H1 (cell line): ENCODE measurements around the gene EXOG. TPM values are rescaled to one million over a fixed set of nuclear protein-coding genes. Genes with fewer than 3 reads are reported as not detected.

Experiments used
- CTCF ChIA-PET: fragments of 300-600 bp; sonication (Branson Sonifier 250); formaldehyde crosslinking; loops from one replicate; lab custom pipeline; 2021; ENCODE audit not compliant: partially characterized antibody; lab: Charles Lee
- POLR2A ChIA-PET: fragments of 300-600 bp; sonication (Branson Sonifier 250); formaldehyde crosslinking; loops from one replicate; lab custom pipeline; 2021; ENCODE audit warnings: inconsistent platforms; ENCODE audit not compliant: partially characterized antibody; lab: Charles Lee
- DNase-seq, 2 experiments: peaks; one replicate each; pipeline versions ENCODE4 v3.0.0 to v3.0.0-alpha.2; 2010 to 2022; ENCODE audit warnings: low spot score in 2 of 2, low read depth in 1 of 2, mixed read lengths in 1 of 2
- FAIRE-seq: peaks from 2 replicates; lab custom pipeline; 2011; peaks lifted over from hg19 to GRCh38; lab: Jason Lieb, UNC
- H2AFZ ChIP-seq: 2 replicates; pipeline ENCODE4 v1.8.1; 2012; ENCODE audit warnings: low read length, inconsistent platforms
- H2AK5ac ChIP-seq: 2 replicates; pipeline ENCODE4 v1.6.1; 2013; ENCODE audit warnings: low read depth, low read length
- H2BK120ac ChIP-seq: replicated peaks from 2 replicates; pipeline ENCODE3; 2013; ENCODE audit warnings: low read depth, low read length, inconsistent platforms
- H2BK12ac ChIP-seq: 2 replicates; pipeline ENCODE4 v1.6.1; 2013; ENCODE audit warnings: low read depth, low read length
- H2BK15ac ChIP-seq: 2 replicates; pipeline ENCODE4 v1.6.1; 2013; ENCODE audit warnings: low read length
- H2BK20ac ChIP-seq: 2 replicates; pipeline ENCODE4 v1.6.1; 2013; ENCODE audit warnings: low read length
- H2BK5ac ChIP-seq: 2 replicates; pipeline ENCODE4 v1.6.1; 2013; ENCODE audit warnings: low read depth, low read length
- H3K14ac ChIP-seq: 2 replicates; pipeline ENCODE4 v1.6.1; 2013; ENCODE audit warnings: inconsistent platforms; ENCODE audit not compliant: insufficient read length
- H3K18ac ChIP-seq: 2 replicates; pipeline ENCODE4 v1.6.1; 2013; ENCODE audit warnings: low read length; ENCODE audit errors: extremely low read depth
- H3K23ac ChIP-seq: 2 replicates; pipeline ENCODE4 v1.6.1; 2013; ENCODE audit warnings: inconsistent platforms; ENCODE audit not compliant: insufficient read length
- H3K23me2 ChIP-seq: 2 replicates; pipeline ENCODE4 v1.6.1; 2013; ENCODE audit warnings: low read depth, low read length
- H3K27ac ChIP-seq: 2 replicates; pipeline ENCODE4 v1.6.1; 2011; ENCODE audit warnings: low read depth, low read length, inconsistent platforms
- H3K27me3 ChIP-seq, 4 experiments: replicated peaks in 1 of 4; 1 replicate in 1 of 4; 2 replicates in 3 of 4; pipeline versions ENCODE4 v1.6.1 to v1.8.1; 2011 to 2013; ENCODE audit warnings: low read length in 3 of 4, mild to moderate bottlenecking in 3 of 4, inconsistent platforms in 2 of 4, mixed read lengths in 2 of 4, moderate library complexity in 1 of 4; ENCODE audit not compliant: control insufficient read depth in 3 of 4, insufficient read depth in 3 of 4; ENCODE audit errors: extremely low read depth in 1 of 4
- H3K36me3 ChIP-seq, 4 experiments: 2 replicates each; pipeline versions ENCODE4 v1.6.1 to v1.8.1; 2011 to 2013; ENCODE audit warnings: mild to moderate bottlenecking in 4 of 4, low read length in 3 of 4, moderate library complexity in 2 of 4, control low read depth in 1 of 4, inconsistent platforms in 1 of 4; ENCODE audit not compliant: insufficient read depth in 4 of 4, control insufficient read depth in 2 of 4
- H3K4ac ChIP-seq: replicated peaks from 2 replicates; pipeline ENCODE3; 2013; ENCODE audit warnings: low read length, low read depth, mixed read lengths, inconsistent platforms; ENCODE audit not compliant: insufficient read length
- H3K4me1 ChIP-seq, 4 experiments: replicated peaks in 1 of 4; 1 replicate in 1 of 4; 2 replicates in 3 of 4; pipeline versions ENCODE4 v1.6.1 to v1.8.1; 2011 to 2013; ENCODE audit warnings: low read length in 3 of 4, inconsistent platforms in 2 of 4, mixed read lengths in 1 of 4; ENCODE audit not compliant: insufficient read depth in 4 of 4, control insufficient read depth in 3 of 4
- H3K4me2 ChIP-seq, 2 experiments: 2 replicates each; pipeline versions ENCODE4 v1.6.1 to v1.8.1; 2011 to 2013; ENCODE audit warnings: low read depth in 2 of 2, low read length in 2 of 2, control low read depth in 1 of 2, inconsistent platforms in 1 of 2, mild to moderate bottlenecking in 1 of 2; ENCODE audit not compliant: insufficient read depth in 1 of 2
- H3K4me3 ChIP-seq, 4 experiments: fragments of 200-600, 300-600 bp in 1 of 4; sonication (generic), shearing (Covaris generic), sonication (Bioruptor Twin) in 1 of 4; 2 replicates each; pipeline versions ENCODE4 v1.5.1 to v1.8.1; 2011 to 2016; ENCODE audit warnings: low read length in 4 of 4, low read depth in 3 of 4, control low read depth in 2 of 4, inconsistent platforms in 2 of 4, mild to moderate bottlenecking in 2 of 4, mixed read lengths in 1 of 4, moderate library complexity in 1 of 4; ENCODE audit not compliant: insufficient read depth in 2 of 4; ENCODE audit errors: extremely low read depth in 1 of 4
- H3K56ac ChIP-seq: replicated peaks from 2 replicates; pipeline ENCODE3; 2013; ENCODE audit warnings: low read depth, mild to moderate bottlenecking, mixed read lengths, low read length, inconsistent platforms; ENCODE audit not compliant: insufficient read length
- H3K79me1 ChIP-seq: 2 replicates; pipeline ENCODE4 v1.6.1; 2013; ENCODE audit warnings: low read depth, low read length, control low read depth
- H3K79me2 ChIP-seq, 2 experiments: 2 replicates each; pipeline versions ENCODE4 v1.6.1 to v1.8.1; 2012 to 2013; ENCODE audit warnings: low read length in 2 of 2, mild to moderate bottlenecking in 2 of 2, inconsistent platforms in 1 of 2; ENCODE audit not compliant: insufficient read depth in 2 of 2, control insufficient read depth in 1 of 2
- H3K9ac ChIP-seq, 4 experiments: replicated peaks in 1 of 4; 1 replicate in 1 of 4; 2 replicates in 3 of 4; pipeline versions ENCODE4 v1.6.1 to v1.8.1; 2011 to 2013; ENCODE audit warnings: low read depth in 3 of 4, low read length in 3 of 4, control low read depth in 2 of 4, mild to moderate bottlenecking in 2 of 4, moderate library complexity in 2 of 4, inconsistent platforms in 1 of 4; ENCODE audit errors: extremely low read depth in 1 of 4
- H3K9me3 ChIP-seq, 2 experiments: 2 replicates each; pipeline versions ENCODE4 v1.6.1 to v1.8.1; 2012 to 2013; ENCODE audit warnings: mild to moderate bottlenecking in 2 of 2, moderate library complexity in 2 of 2, control low read depth in 1 of 2, inconsistent platforms in 1 of 2, low read depth in 1 of 2, low read length in 1 of 2, mixed read lengths in 1 of 2; ENCODE audit not compliant: insufficient read depth in 2 of 2
- H4K20me1 ChIP-seq, 2 experiments: replicated peaks in 1 of 2; 2 replicates each; pipeline versions ENCODE3 to v1.8.1; 2011 to 2013; ENCODE audit warnings: inconsistent platforms in 2 of 2, low read length in 2 of 2, mild to moderate bottlenecking in 1 of 2; ENCODE audit not compliant: insufficient read depth in 2 of 2, control insufficient read depth in 1 of 2
- H4K5ac ChIP-seq: 2 replicates; pipeline ENCODE4 v1.6.1; 2013; ENCODE audit warnings: low read length, low read depth, mixed read lengths, inconsistent platforms; ENCODE audit not compliant: insufficient read length
- H4K8ac ChIP-seq: 2 replicates; pipeline ENCODE4 v1.8.0; 2013; ENCODE audit warnings: mild to moderate bottlenecking, moderate library complexity, low read length, inconsistent platforms; ENCODE audit not compliant: insufficient read depth; ENCODE audit errors: extremely low read depth
- H4K91ac ChIP-seq: replicated peaks from 2 replicates; pipeline ENCODE3; 2013; ENCODE audit warnings: low read length, mixed read lengths, inconsistent platforms; ENCODE audit not compliant: insufficient read length
- CBX8 ChIP-seq: fragments of 300-800, 300-1000 bp; sonication (generic); IDR thresholded peaks from 2 replicates; pipeline ENCODE4 v1.7.1; 2016; ENCODE audit warnings: low read depth, low read length, borderline replicate concordance
- EGR1 ChIP-seq: IDR thresholded peaks from 2 replicates; pipeline ENCODE4 v1.6.1; 2011; ENCODE audit warnings: low read depth, low read length, borderline replicate concordance
- GTF2F1 ChIP-seq: IDR thresholded peaks from 2 replicates; pipeline ENCODE4 v1.6.1; 2012; ENCODE audit warnings: low read depth, low read length, improper control_type of control experiment, borderline replicate concordance
- JUND ChIP-seq: IDR thresholded peaks from 2 replicates; pipeline ENCODE4 v1.6.1; 2011; ENCODE audit warnings: mild to moderate bottlenecking, improper control_type of control experiment, low read length
- KDM1A ChIP-seq: fragments of 200-600, 300-600 bp; sonication (generic); IDR thresholded peaks from 2 replicates; pipeline ENCODE4 v1.7.1; 2016; ENCODE audit warnings: mild to moderate bottlenecking, low read length, borderline replicate concordance
- POLR2A ChIP-seq, 2 experiments: IDR thresholded peaks; 1 replicate in 1 of 2; 2 replicates in 1 of 2; pipeline ENCODE4 v1.6.1; 2011; ENCODE audit warnings: low read depth in 2 of 2, low read length in 2 of 2, mild to moderate bottlenecking in 2 of 2; ENCODE audit errors: control extremely low read depth in 1 of 2
- RAD21 ChIP-seq, 2 experiments: IDR thresholded peaks in 1 of 2; conservative IDR thresholded peaks in 1 of 2; 2 replicates each; pipeline ENCODE4 v1.6.1; 2011; ENCODE audit warnings: low read depth in 2 of 2, low read length in 2 of 2, improper control_type of control experiment in 1 of 2, inconsistent platforms in 1 of 2, mild to moderate bottlenecking in 1 of 2, moderate library complexity in 1 of 2
- SAP30 ChIP-seq: fragments of 300-600 bp; sonication (generic); IDR thresholded peaks from 2 replicates; pipeline ENCODE4 v1.7.1; 2012; ENCODE audit warnings: low read length, moderate library complexity, mild to moderate bottlenecking, inconsistent platforms; ENCODE audit not compliant: insufficient read depth, insufficient replicate concordance
- SP2 ChIP-seq: IDR thresholded peaks from 2 replicates; pipeline ENCODE4 v1.6.1; 2012; ENCODE audit warnings: mild to moderate bottlenecking, low read length, inconsistent platforms
- TAF1 ChIP-seq: IDR thresholded peaks from 2 replicates; pipeline ENCODE4 v1.6.1; 2011; ENCODE audit warnings: mild to moderate bottlenecking, low read depth, low read length
- TEAD4 ChIP-seq: IDR thresholded peaks from 2 replicates; pipeline ENCODE4 v1.6.1; 2012; ENCODE audit warnings: low read depth, low read length, inconsistent platforms, mixed read lengths
- WGBS, 2 experiments: shearing (Covaris generic) in 1 of 2; methylation state at CpG; one replicate each; pipeline versions ENCODE4 v1.1.6 to v1.1.7; 2013 to 2015; ENCODE audit warnings: low lambda C conversion rate in 2 of 2, mixed read lengths in 2 of 2, inconsistent platforms in 1 of 2, low coverage in 1 of 2, missing lambda C conversion rate in 1 of 2; ENCODE audit not compliant: insufficient replicate concordance in 2 of 2, insufficient coverage in 1 of 2, insufficient read length in 1 of 2; ENCODE audit errors: extremely low coverage in 1 of 2, missing lambda C conversion rate in 1 of 2; 5-methylcytosine and 5-hydroxymethylcytosine counted together
- polyA plus RNA-seq, 7 experiments: library from polyadenylated mRNA; depleted of rRNA in 3 of 7; stranded (reverse) in 5 of 7; unstranded in 2 of 7; fragments of >200 nt in 5 of 7; fragments of 200-250 nt in 2 of 7; gene quantifications; 1 replicate in 5 of 7; 2 replicates in 1 of 7; 4 replicates in 1 of 7; pipeline versions ENCODE4 v1.2.1 to v1.2.3, GENCODE V29; 2011 to 2013; ENCODE audit warnings: missing spikeins in 2 of 7, mixed read lengths in 2 of 7
- total RNA-seq: library from RNA; stranded (reverse); fragmentation: NEBNext Ultra II Directional; extraction: Animal tissue kit (Norgen Biotek cat#: 25700); gene quantifications from 2 replicates; pipeline ENCODE4 v1.2.1, GENCODE V29; 2021
- TF ChIP-seq, protein P1 (sequence below), 3 experiments: IDR thresholded peaks; 1 replicate in 2 of 3; 2 replicates in 1 of 3; pipeline versions ENCODE4 v1.5.1 to v1.6.1; 2011; ENCODE audit warnings: low read length in 3 of 3, mild to moderate bottlenecking in 3 of 3, inconsistent platforms in 2 of 3, low read depth in 1 of 3, moderate library complexity in 1 of 3; ENCODE audit not compliant: insufficient read depth in 1 of 3; ENCODE audit errors: control extremely low read depth in 1 of 3

The EXOG gene
- total and polyA plus RNA-seq, 2 of the 8 experiments (the other 6 are each of a cell fraction or from before 2014, with no cell fraction given), result 7.2 to 12.9 TPM

DNA sequence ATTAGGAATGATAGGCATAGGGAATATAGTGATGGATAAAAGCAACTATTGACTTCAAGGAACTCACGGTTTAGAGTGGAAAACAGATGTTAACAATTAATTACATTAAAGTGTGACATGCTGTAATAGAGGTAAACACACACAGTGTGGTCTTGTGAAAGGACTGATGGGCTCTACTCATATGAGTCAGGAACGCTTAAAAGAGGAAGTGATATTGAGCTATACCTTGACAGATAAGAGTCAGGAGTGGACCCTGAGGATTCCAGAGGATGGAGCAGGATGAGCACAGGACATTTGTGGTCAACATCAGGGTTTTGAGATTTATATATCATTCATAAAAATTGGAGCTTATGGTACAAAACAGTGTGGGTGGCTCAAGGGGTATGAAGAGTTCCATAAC is 11.0 kb downstream of the EXOG start:
- Histone ChIP-seq H2BK15ac (no peak overlapping the region), H3K18ac (no peak overlapping the region), H2AFZ (no peak overlapping the region), H4K91ac (no peak overlapping the region), H3K23me2 (no peaks in the 10 kb centered on the region), H2BK20ac (no peak overlapping the region), H3K9ac (no peak overlapping the region), H2AK5ac (no peak overlapping the region), H3K4me2 (no peak overlapping the region), H3K4ac (no peak overlapping the region), H4K8ac (no peak overlapping the region), H3K23ac (no peak overlapping the region), H3K79me2 (no peaks in the 10 kb centered on the region), H3K4me3 (no peak overlapping the region), H3K79me1 (no peaks in the 10 kb centered on the region), H2BK120ac (no peak overlapping the region), H3K27me3 (no peaks in the 10 kb centered on the region), H4K20me1 (no peaks in the 10 kb centered on the region), H4K5ac (no peak overlapping the region), H3K9me3 (no peaks in the 10 kb centered on the region), H3K4me1 (no peaks in the 10 kb centered on the region), H2BK5ac (no peak overlapping the region), H3K14ac (no peak overlapping the region), H2BK12ac (no peak overlapping the region), H3K27ac (no peak overlapping the region), H3K56ac (no peak overlapping the region), H3K36me3 (peaks cover 0 to 38% (median 11%) of the 10 kb centered on the region in 4 experiments; a peak in 6 of 8 replicates)
- CTCF ChIA-PET, result interaction anchor here (0.6 to 1.9 kb wide), 4 partner anchors 10 to 321 kb away, joined by 3 to 5 read pairs (median 4); no protein-coding TSS in a partner anchor
- POLR2A ChIA-PET, result no interaction called here
- DNase-seq (no peak), FAIRE-seq (no peak)
- WGBS, 2 experiments, result 85% methylated on average over 2 of the region's 2 CpGs; no CpG with 5 or more reads in 1 of the 2 experiments
- TF ChIP-seq KDM1A, result no peak
- no peak for TF ChIP-seq TAF1
- TF ChIP-seq RAD21 (IDR thresholded peaks at IDR 0.05 in 1 of 2, conservative IDR thresholded peaks at IDR 0.05 in 1 of 2; ENCODE audit: low read depth in 2 of 2, low read length in 2 of 2), result no peak
- no peak for TF ChIP-seq CBX8
- TF ChIP-seq SAP30, result no peak
- TF ChIP-seq JUND, result no peak
- TF ChIP-seq EGR1, result no peak
- no peak for TF ChIP-seq TEAD4
- TF ChIP-seq GTF2F1, result no peak
- TF ChIP-seq, protein P1, sequence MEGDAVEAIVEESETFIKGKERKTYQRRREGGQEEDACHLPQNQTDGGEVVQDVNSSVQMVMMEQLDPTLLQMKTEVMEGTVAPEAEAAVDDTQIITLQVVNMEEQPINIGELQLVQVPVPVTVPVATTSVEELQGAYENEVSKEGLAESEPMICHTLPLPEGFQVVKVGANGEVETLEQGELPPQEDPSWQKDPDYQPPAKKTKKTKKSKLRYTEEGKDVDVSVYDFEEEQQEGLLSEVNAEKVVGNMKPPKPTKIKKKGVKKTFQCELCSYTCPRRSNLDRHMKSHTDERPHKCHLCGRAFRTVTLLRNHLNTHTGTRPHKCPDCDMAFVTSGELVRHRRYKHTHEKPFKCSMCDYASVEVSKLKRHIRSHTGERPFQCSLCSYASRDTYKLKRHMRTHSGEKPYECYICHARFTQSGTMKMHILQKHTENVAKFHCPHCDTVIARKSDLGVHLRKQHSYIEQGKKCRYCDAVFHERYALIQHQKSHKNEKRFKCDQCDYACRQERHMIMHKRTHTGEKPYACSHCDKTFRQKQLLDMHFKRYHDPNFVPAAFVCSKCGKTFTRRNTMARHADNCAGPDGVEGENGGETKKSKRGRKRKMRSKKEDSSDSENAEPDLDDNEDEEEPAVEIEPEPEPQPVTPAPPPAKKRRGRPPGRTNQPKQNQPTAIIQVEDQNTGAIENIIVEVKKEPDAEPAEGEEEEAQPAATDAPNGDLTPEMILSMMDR (IDR thresholded peaks at IDR 0.05; ENCODE audit: control extremely low read depth in 1 of 3, insufficient read depth in 1 of 3, low read depth in 1 of 3, low read length in 3 of 3), result no peak
- no peak for TF ChIP-seq SP2
- no peak for TF ChIP-seq POLR2A (IDR thresholded peaks at IDR 0.05; ENCODE audit: control extremely low read depth in 1 of 2, low read depth in 2 of 2, low read length in 2 of 2)
